Ovary (tissue), 9 donors: ENCODE results near the gene TXNDC12. TPM values are rescaled to one million over a fixed set of nuclear protein-coding genes. Genes with fewer than 3 reads are reported as not detected.

Source experiments
- DNase-seq, 5 donors: peaks; one replicate each; pipeline ENCODE4 v3.0.0-alpha.2; 2019 to 2020
- H3K27ac ChIP-seq, 2 donors: fragments of 200-600 bp; one replicate each; pipeline versions ENCODE4 v1.5.1 to v1.8.0; 2019 to 2022
- H3K27me3 ChIP-seq: fragments of 200-600 bp; one replicate; pipeline ENCODE4 v1.8.0; 2022
- H3K36me3 ChIP-seq: fragments of 200-600 bp; sonication (generic); one replicate; pipeline ENCODE4 v1.5.1; 2019
- H3K4me1 ChIP-seq: one replicate; pipeline ENCODE4 v1.8.1; 2013; ENCODE audit warnings: mild to moderate bottlenecking, moderate library complexity; ENCODE audit not compliant: insufficient read depth
- H3K4me3 ChIP-seq: fragments of 200-600 bp; sonication (generic); one replicate; pipeline ENCODE4 v1.5.1; 2017
- H3K9me3 ChIP-seq, 2 donors: fragments of 200-600 bp in 1 of 2; sonication (generic) in 1 of 2; one replicate each; pipeline versions ENCODE4 v1.5.1 to v1.8.1; 2013 to 2019; ENCODE audit warnings: mild to moderate bottlenecking in 1 of 2, moderate library complexity in 1 of 2
- EP300 ChIP-seq: sonication (generic); formaldehyde crosslinking; IDR thresholded peaks from one replicate; pipeline ENCODE4 v1.6.1; 2017; ENCODE audit warnings: antibody characterized with exemption
- POLR2A ChIP-seq: fragments of 450-650 bp; IDR thresholded peaks from one replicate; pipeline ENCODE4 v1.6.1; 2017; ENCODE audit warnings: antibody characterized with exemption, mild to moderate bottlenecking, moderate library complexity
- WGBS, 3 donors: extraction: QIAGEN DNeasy Blood & Tissue Kit in 1 of 3; methylation state at CpG; one replicate each; pipeline versions ENCODE4 v1.1.5 to v1.1.7; 2013 to 2017; 5-methylcytosine and 5-hydroxymethylcytosine counted together
- intact Hi-C, 4 donors: fragments of 100-400 bp; cut with DNase I; formaldehyde crosslinking; loops; one replicate each; pipeline versions ENCODE4 v1.11.0 to v1.15.1; 2022 to 2023
- polyA plus RNA-seq, 2 donors: library from polyadenylated mRNA; stranded (reverse); fragments of 200-250 nt in 1 of 2; fragments of 350-450 nt in 1 of 2; fragmentation: Illumina TruSeq in 1 of 2; extraction: RNeasy Lipid Tissue Mini Kit (QIAGEN cat#74804) in 1 of 2; gene quantifications; one replicate each; pipeline ENCODE4 v1.2.3, GENCODE V29; 2013 to 2014
- total RNA-seq, 7 donors: library from RNA; depleted of rRNA in 2 of 7; stranded (reverse); fragments of >200 nt in 2 of 7; fragmentation: NEBNext Ultra II Directional in 3 of 7; extraction: Animal tissue kit (Norgen Biotek cat#: 25700) in 3 of 7; gene quantifications; one replicate each; pipeline versions ENCODE4 v1.1.0 to v1.2.4, GENCODE V29; 2016 to 2023
- TF ChIP-seq, protein P1 (sequence below), 3 donors: fragments of 450-650 bp in 2 of 3; fragments of 200-600 bp in 1 of 3; IDR thresholded peaks; one replicate each; pipeline versions ENCODE4 v1.5.1 to v1.8.0; 2016 to 2022; ENCODE audit warnings: antibody characterized with exemption in 3 of 3, mild to moderate bottlenecking in 1 of 3
- donor health status: DM: no; HTN: no; CAD: no; lungs with moderate emphysema.
- donor health status: DM: no; HTN: no; CAD: no.
- donor health status: Bipolar disorder and iron deficiency.
- donor health status: DM: yes; HTN: yes; CAD: no.
- donor health status: DM: no; HTN: no; CAD: no.
- donor health status: DM: yes; HTN: yes; CAD: no.

TXNDC12 gene
- total and polyA plus RNA-seq, 9 donors = 27.3 to 52.8 (median 37.5) TPM

GRCh38 chr1:52060822-52061221 is 5.8 kb upstream of the TXNDC12 start:
- TF ChIP-seq POLR2A = no peak
- TF ChIP-seq, protein P1, sequence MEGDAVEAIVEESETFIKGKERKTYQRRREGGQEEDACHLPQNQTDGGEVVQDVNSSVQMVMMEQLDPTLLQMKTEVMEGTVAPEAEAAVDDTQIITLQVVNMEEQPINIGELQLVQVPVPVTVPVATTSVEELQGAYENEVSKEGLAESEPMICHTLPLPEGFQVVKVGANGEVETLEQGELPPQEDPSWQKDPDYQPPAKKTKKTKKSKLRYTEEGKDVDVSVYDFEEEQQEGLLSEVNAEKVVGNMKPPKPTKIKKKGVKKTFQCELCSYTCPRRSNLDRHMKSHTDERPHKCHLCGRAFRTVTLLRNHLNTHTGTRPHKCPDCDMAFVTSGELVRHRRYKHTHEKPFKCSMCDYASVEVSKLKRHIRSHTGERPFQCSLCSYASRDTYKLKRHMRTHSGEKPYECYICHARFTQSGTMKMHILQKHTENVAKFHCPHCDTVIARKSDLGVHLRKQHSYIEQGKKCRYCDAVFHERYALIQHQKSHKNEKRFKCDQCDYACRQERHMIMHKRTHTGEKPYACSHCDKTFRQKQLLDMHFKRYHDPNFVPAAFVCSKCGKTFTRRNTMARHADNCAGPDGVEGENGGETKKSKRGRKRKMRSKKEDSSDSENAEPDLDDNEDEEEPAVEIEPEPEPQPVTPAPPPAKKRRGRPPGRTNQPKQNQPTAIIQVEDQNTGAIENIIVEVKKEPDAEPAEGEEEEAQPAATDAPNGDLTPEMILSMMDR (IDR thresholded peaks at IDR 0.05) = no peak
- TF ChIP-seq EP300 = no peak
- no peaks in the 10 kb centered on the region for H3K36me3 ChIP-seq
- 95 to 97% (median 97%) methylated on average over 4 of the region's 4 CpGs for WGBS, 3 donors
- intact Hi-C loops = no loop called here
- H3K27ac ChIP-seq = no peak overlapping the region
- no peaks in the 10 kb centered on the region for H3K27me3 ChIP-seq
- H3K9me3 ChIP-seq = no peaks in the 10 kb centered on the region
- peaks cover 4% of the 10 kb centered on the region for H3K4me1 ChIP-seq
- DNase-seq = no peak
- H3K4me3 ChIP-seq = no peak overlapping the region

DNA sequence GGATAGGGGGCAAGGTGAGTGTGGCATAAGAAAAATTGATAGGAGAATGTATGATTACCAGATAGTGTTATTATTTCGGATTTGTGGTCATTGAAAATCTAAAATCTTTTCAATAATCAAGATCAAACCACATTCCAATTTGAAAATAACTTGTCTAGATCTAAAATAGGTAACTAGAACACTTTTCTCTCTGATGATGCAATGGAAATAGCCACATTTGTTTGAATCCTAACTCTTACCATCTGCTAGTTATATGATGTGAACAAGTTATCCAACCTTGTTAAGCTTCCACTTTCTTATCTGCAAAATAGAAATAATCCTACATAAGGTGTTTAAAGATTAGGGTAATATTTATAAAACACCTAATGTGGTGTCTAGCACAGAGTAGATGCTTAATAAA is 4.9 kb upstream of the TXNDC12 start:
- peaks cover 5% of the 10 kb centered on the region for H3K4me1 ChIP-seq
- H3K27me3 ChIP-seq = no peaks in the 10 kb centered on the region
- no peaks in the 10 kb centered on the region for H3K9me3 ChIP-seq
- intact Hi-C loops = no loop called here
- H3K27ac ChIP-seq = no peak overlapping the region
- no peaks in the 10 kb centered on the region for H3K36me3 ChIP-seq
- no peak for DNase-seq
- no peak for TF ChIP-seq POLR2A
- no peak for TF ChIP-seq EP300
- TF ChIP-seq, protein P1 (IDR thresholded peaks at IDR 0.05) = no peak
- 91 to 98% (median 95%) methylated on average over 1 of the region's 1 CpG for WGBS, 3 donors
- H3K4me3 ChIP-seq = no peak overlapping the region

DNA sequence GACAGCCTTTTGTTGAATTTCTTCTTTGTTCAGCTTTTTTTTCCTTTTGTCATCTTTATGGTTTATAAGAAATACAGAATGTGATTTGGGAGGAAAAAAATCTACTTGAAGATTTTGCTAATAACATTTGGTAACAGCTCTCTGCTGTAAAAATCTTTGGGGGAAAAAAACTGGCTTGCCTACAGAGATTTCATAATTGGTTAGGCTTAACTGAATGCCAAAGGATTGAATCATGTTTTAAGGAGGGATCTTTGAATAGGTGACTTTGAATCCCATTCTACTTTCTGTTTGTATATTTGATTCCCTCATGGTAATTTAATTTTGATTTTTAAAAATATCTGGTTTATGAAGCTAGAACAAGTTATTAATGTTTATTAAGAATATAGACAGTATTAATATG is 4.3 kb upstream of the TXNDC12 start:
- no peak for DNase-seq
- Histone ChIP-seq H3K27me3 (no peaks in the 10 kb centered on the region), H3K27ac (no peak overlapping the region), H3K4me3 (no peak overlapping the region), H3K4me1 (peaks cover 5% of the 10 kb centered on the region), H3K36me3 (no peaks in the 10 kb centered on the region), H3K9me3 (no peaks in the 10 kb centered on the region)
- TF ChIP-seq EP300 (no peak), POLR2A (no peak)
- TF ChIP-seq, protein P1 (IDR thresholded peaks at IDR 0.05) = no peak
- intact Hi-C loops = no loop called here

DNA sequence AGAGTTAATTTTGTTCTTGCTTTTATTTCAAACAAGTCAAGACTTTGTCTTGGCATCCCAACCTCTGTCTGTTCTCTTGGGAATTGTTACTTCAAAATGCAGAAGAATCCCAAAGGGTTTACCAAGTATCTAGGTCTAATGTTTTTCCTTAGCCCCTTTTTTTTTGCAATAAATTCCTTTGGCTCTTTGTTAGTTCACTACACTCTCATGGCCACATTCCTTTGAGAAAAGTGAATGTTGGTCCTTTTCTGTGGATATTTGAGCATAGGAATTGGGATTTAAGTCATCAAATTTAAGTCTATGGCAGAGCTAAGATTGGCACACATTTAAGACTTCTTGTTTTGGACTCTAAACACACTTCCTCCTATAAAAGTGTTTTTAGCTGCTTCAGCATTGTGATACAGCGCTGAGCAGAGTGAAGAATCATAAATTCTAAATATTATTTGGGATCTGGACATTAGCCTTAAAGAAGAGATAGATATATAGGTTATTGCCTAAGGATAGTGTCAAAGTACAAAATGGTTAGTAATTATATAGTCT is 3.0 kb upstream of the TXNDC12 start:
- Histone ChIP-seq H3K9me3 (no peaks in the 10 kb centered on the region), H3K27me3 (no peaks in the 10 kb centered on the region), H3K36me3 (no peaks in the 10 kb centered on the region), H3K4me3 (no peak overlapping the region), H3K4me1 (peaks cover 7% of the 10 kb centered on the region), H3K27ac (no peak overlapping the region)
- 71 to 74% (median 72%) methylated on average over 1 of the region's 1 CpG for WGBS, 3 donors
- TF ChIP-seq POLR2A (no peak), EP300 (no peak)
- TF ChIP-seq, protein P1 (IDR thresholded peaks at IDR 0.05) = no peak
- DNase-seq = no peak
- intact Hi-C loops = no loop called here
